ENCODE results near the gene LGI1.

LGI1 gene

GRCh38 chr10:93757801-93758507, at the start of gene LGI1:
Gene LGI1 (plus strand): TSS chr10:93757936. CDS start chr10:93758145, 209 bp downstream.
- DNase-seq (ENCODE audit: low spot score): no peak

GRCh38 chr10:93710333-93710909, 47.3 kb upstream of the LGI1 start:
- DNase-seq (ENCODE audit: low spot score): no peak

- DNase-seq (ENCODE audit: low spot score): no peak
These were observed 45.8 kb upstream of the LGI1 start for GRCh38 chr10:93711891-93712290.

GRCh38 chr10:93712593-93712992, 45.1 kb upstream of the LGI1 start:
- no peak for DNase-seq (ENCODE audit: low spot score)

GRCh38 chr10:93715345-93715744, 42.4 kb upstream of the LGI1 start:
- DNase-seq (ENCODE audit: low spot score): no peak

- DNase-seq (ENCODE audit: low spot score): no peak
These were observed 41.0 kb upstream of the LGI1 start for GRCh38 chr10:93716766-93717165.

GRCh38 chr10:93718937-93719725, 38.6 kb upstream of the LGI1 start:
- no peak for DNase-seq (ENCODE audit: low spot score)

GRCh38 chr10:93719901-93720300, 37.8 kb upstream of the LGI1 start:
- no peak for DNase-seq (ENCODE audit: low spot score)

- no peak for DNase-seq (ENCODE audit: low spot score)
These were observed 35.2 kb upstream of the LGI1 start for GRCh38 chr10:93722550-93722949.

- no peak for DNase-seq (ENCODE audit: low spot score)
These were observed 34.6 kb upstream of the LGI1 start for GRCh38 chr10:93723153-93723552.

GRCh38 chr10:93726024-93726423, 31.7 kb upstream of the LGI1 start:
- no peak for DNase-seq (ENCODE audit: low spot score)

GRCh38 chr10:93741367-93741766, 16.4 kb upstream of the LGI1 start:
- DNase-seq (ENCODE audit: low spot score): no peak

- DNase-seq (ENCODE audit: low spot score): peak; percentile 64
These were observed 14.9 kb upstream of the LGI1 start for GRCh38 chr10:93742633-93743349.

GRCh38 chr10:93745408-93746065, 12.2 kb upstream of the LGI1 start:
- DNase-seq (ENCODE audit: low spot score): peak; percentile 40

GRCh38 chr10:93746844-93747284, 10.9 kb upstream of the LGI1 start:
- peak; percentile 21 for DNase-seq (ENCODE audit: low spot score)

GRCh38 chr10:93749218-93749799, 8.4 kb upstream of the LGI1 start:
- no peak for DNase-seq (ENCODE audit: low spot score)

GRCh38 chr10:93751124-93751523, 6.6 kb upstream of the LGI1 start:
- no peak for DNase-seq (ENCODE audit: low spot score)

GRCh38 chr10:93751832-93752231, 5.9 kb upstream of the LGI1 start:
- DNase-seq (ENCODE audit: low spot score): peak; percentile 55

GRCh38 chr10:93752761-93753160, 5.0 kb upstream of the LGI1 start:
- no peak for DNase-seq (ENCODE audit: low spot score)

GRCh38 chr10:93753621-93754250, 4.0 kb upstream of the LGI1 start:
- no peak for DNase-seq (ENCODE audit: low spot score)

- no peak for DNase-seq (ENCODE audit: low spot score)
These were observed 3.0 kb upstream of the LGI1 start for GRCh38 chr10:93754761-93755160.
